Activated CD4-positive, alpha-beta T cell treated with anti-CD3 and anti-CD28 coated beads, Interleukin-2, Interleukin-6, amounts not matched to agents 100 ng/mL and 50 ng/mL, durations not matched to agents 16 hours and 8 hours (primary cell): ENCODE measurements around the gene FBXL4.

Experiments
- DNase-seq: peaks from one replicate; pipeline ENCODE4 v3.0.0-alpha.2; 2020

The FBXL4 gene

DNA sequence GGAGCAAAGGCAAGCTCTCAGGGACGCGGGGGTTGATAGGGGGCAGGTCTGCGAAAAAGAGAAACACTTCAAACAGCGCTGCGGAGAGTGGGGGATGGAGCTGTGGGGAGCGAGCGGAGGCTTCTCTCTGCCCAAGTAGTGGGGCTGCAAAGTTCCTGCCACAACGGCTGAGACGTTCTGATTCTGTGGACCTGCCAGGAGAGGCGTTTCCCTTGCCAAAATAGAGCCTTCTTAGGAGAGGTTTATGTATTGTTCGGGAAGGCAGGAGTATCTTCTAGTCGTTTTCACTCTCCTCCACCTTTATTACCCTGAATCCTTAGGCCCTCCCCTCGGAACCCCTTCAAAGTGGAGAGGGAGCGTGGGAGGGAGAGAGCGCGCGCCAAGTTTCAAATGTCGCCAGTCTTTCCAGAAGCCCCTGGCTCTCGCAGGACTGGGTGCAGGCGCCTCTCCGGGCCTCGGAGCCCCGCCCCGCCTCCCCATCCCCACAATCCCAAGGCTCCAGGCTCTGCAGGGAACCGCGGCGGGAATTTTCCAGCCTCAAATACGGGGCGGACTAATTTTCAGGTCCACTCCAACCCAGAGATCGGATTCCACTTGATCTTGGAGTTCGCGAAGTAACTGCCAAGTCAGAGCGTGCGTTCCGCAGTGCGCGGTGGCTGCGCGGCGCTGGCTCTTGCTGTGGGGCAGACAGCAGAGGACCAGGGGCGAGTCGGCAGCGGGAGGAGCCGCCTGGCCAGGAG is 123.4 kb downstream of the FBXL4 start:
- DNase-seq: no peak

DNA sequence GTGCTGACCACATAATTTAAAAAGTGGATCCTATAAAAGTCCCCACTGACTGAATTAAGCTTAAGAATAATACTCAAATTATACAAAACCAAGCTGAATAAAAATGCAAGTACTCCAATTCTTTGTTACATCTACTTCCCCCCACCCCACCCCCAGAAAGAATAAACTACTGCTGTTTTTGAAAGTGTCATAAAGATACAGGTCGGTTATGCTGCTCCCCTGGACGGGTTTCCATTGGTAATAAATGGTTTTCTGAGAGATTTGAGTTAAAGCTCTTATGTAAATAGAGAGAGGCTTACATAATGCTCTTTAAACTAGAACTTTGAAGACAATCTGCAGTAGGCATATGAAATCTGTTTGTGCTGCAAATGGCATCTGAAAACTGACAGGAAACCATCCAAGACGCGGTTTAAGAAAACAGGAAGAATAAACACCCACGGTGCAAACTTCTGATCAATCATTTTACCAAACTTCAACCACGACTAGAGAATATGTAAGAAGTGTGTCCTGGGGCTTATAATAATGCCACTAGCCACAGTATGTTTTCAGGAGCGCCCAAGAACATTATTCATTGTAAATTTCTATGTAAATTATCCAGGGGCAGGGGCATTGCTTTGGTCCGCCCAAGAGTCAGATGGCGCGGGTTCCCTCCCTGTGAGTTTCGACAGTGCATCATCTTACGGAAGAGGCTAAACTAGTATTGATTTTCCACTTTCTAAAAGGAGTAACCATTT is 124.2 kb downstream of the FBXL4 start:
- no peak for DNase-seq

DNA sequence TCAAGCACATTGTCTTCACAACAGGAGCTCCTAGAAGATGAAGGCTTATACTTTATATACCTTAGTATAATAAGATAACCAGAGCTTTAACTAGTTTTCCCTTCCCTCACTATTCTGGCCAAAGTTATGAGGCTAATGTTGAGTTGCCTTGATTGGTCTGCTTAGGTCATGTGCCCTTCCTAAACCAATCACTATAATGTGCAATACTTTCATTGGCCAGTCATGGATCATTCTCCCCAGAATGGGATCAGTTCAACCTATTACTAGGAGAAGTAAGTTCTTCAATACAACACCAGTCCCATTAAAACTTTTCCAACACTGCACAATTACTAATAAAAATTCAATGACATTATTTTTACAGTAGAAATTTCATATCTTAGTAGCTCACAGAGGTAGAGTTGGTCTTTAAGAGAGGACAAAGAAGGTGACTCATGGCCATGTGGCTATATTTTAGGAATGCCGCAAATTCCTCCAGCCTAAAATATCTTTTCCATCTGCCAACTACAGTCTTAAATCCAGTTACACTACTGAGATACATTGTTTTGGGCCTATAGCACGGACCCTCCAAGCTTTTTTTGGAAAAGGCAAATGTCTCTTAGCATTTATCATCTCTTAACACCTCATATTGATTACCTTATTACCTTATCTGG is 125.9 kb downstream of the FBXL4 start:
- no peak for DNase-seq
